Caki2 (cell line): Measurements from ENCODE around the gene GNMT. TPM values are rescaled to one million over a fixed set of nuclear protein-coding genes. Genes with fewer than 3 reads are reported as not detected.
"Not testable (repeated sequence)": the region's sequence is repeated elsewhere in the genome, so short reads cannot be mapped to it uniquely, and the experiment has no call there.

Experiments used
- DNase-seq: peaks from one replicate; pipeline ENCODE4 v3.0.0-alpha.2; 2015; ENCODE audit warnings: low read depth
- in situ Hi-C: cut with HindIII; loops from 2 replicates; pipeline ENCODE4 v1.10.0; 2016; ENCODE audit warnings: low sequenced_read_pairs, low pct_unique_long_range_greater_than_20kb, mixed read lengths
- total RNA-seq: library from RNA; depleted of rRNA; stranded (reverse); fragments of >200 nt; shearing (Covaris generic); gene quantifications from 2 replicates; pipeline ENCODE4 v1.2.3, GENCODE V29; 2014; ENCODE audit warnings: low replicate concordance; rRNA removed

GNMT gene
- total RNA-seq, 1 experiment from 2014 or later = 1.5 TPM

GRCh38 chr6:42993445-42993844 lies 32.9 kb downstream of the GNMT start:
- DNase-seq = no peak
- in situ Hi-C loops = no loop called here

- in situ Hi-C loops = no loop called here
- peak; percentile 51 for DNase-seq
These were observed 36.0 kb downstream of the GNMT start for GRCh38 chr6:42996513-42996912.

GRCh38 chr6:42998205-42998604 lies 37.7 kb downstream of the GNMT start:
- DNase-seq, in situ Hi-C loops: not testable (repeated sequence)

- in situ Hi-C loops = no loop called here
- no peak for DNase-seq
These were observed 41.3 kb downstream of the GNMT start for GRCh38 chr6:43001843-43002242.

- in situ Hi-C loops = no loop called here
- no peak for DNase-seq
These were observed 45.3 kb downstream of the GNMT start for GRCh38 chr6:43005844-43006243.

GRCh38 chr6:43006251-43006650 lies 45.7 kb downstream of the GNMT start:
- DNase-seq = no peak
- in situ Hi-C loops = no loop called here

GRCh38 chr6:43007126-43007525 lies 46.6 kb downstream of the GNMT start:
- in situ Hi-C loops = no loop called here
- DNase-seq = no peak

- DNase-seq = peak; percentile 30
- in situ Hi-C loops = no loop called here
These were observed 48.6 kb downstream of the GNMT start for GRCh38 chr6:43009124-43009523.

GRCh38 chr6:43011207-43011606 lies 50.7 kb downstream of the GNMT start:
- DNase-seq = no peak
- in situ Hi-C loops = no loop called here

- DNase-seq = no peak
- in situ Hi-C loops = no loop called here
These were observed 51.8 kb downstream of the GNMT start for GRCh38 chr6:43012364-43012763.

- no peak for DNase-seq
- in situ Hi-C loops = no loop called here
These were observed 52.7 kb downstream of the GNMT start for GRCh38 chr6:43013097-43013842.

Other genes starting within 250 kb of the GNMT start
- not detected in 2 replicates for gene PRPH2, start 238.2 kb upstream of the GNMT start, total RNA-seq
- gene TBCC, start 214.7 kb upstream of the GNMT start, total RNA-seq = 52.0 and 61.2 TPM in 2 replicates
- gene BICRAL, start 178.7 kb upstream of the GNMT start, total RNA-seq = 1.9 TPM in 2 replicates
- 116 and 181 TPM in 2 replicates for gene RPL7L1, start 81.1 kb upstream of the GNMT start, total RNA-seq
- gene PTCRA, start 44.7 kb upstream of the GNMT start, total RNA-seq = not detected in 2 replicates
- 69.2 and 70.4 TPM in 2 replicates for gene CNPY3, start 31.3 kb upstream of the GNMT start, total RNA-seq
- gene PEX6, start 18.4 kb downstream of the GNMT start, total RNA-seq = 29.2 and 31.4 TPM in 2 replicates
- 41.1 and 50.7 TPM in 2 replicates for gene PPP2R5D, start 23.8 kb downstream of the GNMT start, total RNA-seq
- gene MEA1, start 53.2 kb downstream of the GNMT start, total RNA-seq = 192 and 200 TPM in 2 replicates
- 140 and 145 TPM in 2 replicates for gene KLHDC3, start 53.5 kb downstream of the GNMT start, total RNA-seq
- gene RRP36, start 60.9 kb downstream of the GNMT start, total RNA-seq = 79.1 and 98.6 TPM in 2 replicates
- gene CUL7, start 93.1 kb downstream of the GNMT start, total RNA-seq = 39.2 TPM in 2 replicates
- 47.5 and 50.5 TPM in 2 replicates for gene MRPL2, start 98.7 kb downstream of the GNMT start, total RNA-seq
- gene KLC4, start 98.9 kb downstream of the GNMT start, total RNA-seq = 49.3 and 61.6 TPM in 2 replicates
- 45.4 and 69.5 TPM in 2 replicates for gene PTK7, start 115.6 kb downstream of the GNMT start, total RNA-seq
- gene SRF, start 210.5 kb downstream of the GNMT start, total RNA-seq = 16.4 and 26.1 TPM in 2 replicates
- 10.6 and 15.7 TPM in 2 replicates for gene CUL9, start 221.4 kb downstream of the GNMT start, total RNA-seq